Duodenal mucosa (tissue), 2 donors: ENCODE measurements around the gene SS18L1.
A peak's percentile ranks its signal among the peaks of the same experiment; 100 is the strongest.

Source experiments
- H3K27ac ChIP-seq: one replicate; pipeline ENCODE4 v1.7.0; 2013; ENCODE audit warnings: low read depth, low read length
- H3K27me3 ChIP-seq, 2 donors: one replicate each; pipeline ENCODE4 v1.7.0; 2013; ENCODE audit warnings: low read length in 2 of 2, control low read depth in 1 of 2; ENCODE audit not compliant: insufficient read depth in 2 of 2, control insufficient read depth in 1 of 2
- H3K36me3 ChIP-seq, 2 donors: one replicate each; pipeline ENCODE4 v1.7.0; 2013; ENCODE audit warnings: low read length in 2 of 2, control low read depth in 1 of 2; ENCODE audit not compliant: insufficient read depth in 2 of 2, control insufficient read depth in 1 of 2
- H3K4me1 ChIP-seq, 2 donors: one replicate each; pipeline ENCODE4 v1.7.0; 2013; ENCODE audit warnings: low read length in 2 of 2, control low read depth in 1 of 2; ENCODE audit not compliant: insufficient read depth in 2 of 2, control insufficient read depth in 1 of 2
- H3K4me3 ChIP-seq, 2 donors: one replicate each; pipeline ENCODE4 v1.7.0; 2013; ENCODE audit warnings: low read length in 2 of 2, low read depth in 1 of 2
- H3K9ac ChIP-seq, 2 donors: one replicate each; pipeline ENCODE4 v1.7.0; 2013; ENCODE audit warnings: low read length in 2 of 2, low read depth in 1 of 2
- H3K9me3 ChIP-seq, 2 donors: one replicate each; pipeline ENCODE4 v1.7.0; 2013; ENCODE audit warnings: low read length in 2 of 2, control low read depth in 1 of 2; ENCODE audit not compliant: control insufficient read depth in 1 of 2

Gene SS18L1

DNA sequence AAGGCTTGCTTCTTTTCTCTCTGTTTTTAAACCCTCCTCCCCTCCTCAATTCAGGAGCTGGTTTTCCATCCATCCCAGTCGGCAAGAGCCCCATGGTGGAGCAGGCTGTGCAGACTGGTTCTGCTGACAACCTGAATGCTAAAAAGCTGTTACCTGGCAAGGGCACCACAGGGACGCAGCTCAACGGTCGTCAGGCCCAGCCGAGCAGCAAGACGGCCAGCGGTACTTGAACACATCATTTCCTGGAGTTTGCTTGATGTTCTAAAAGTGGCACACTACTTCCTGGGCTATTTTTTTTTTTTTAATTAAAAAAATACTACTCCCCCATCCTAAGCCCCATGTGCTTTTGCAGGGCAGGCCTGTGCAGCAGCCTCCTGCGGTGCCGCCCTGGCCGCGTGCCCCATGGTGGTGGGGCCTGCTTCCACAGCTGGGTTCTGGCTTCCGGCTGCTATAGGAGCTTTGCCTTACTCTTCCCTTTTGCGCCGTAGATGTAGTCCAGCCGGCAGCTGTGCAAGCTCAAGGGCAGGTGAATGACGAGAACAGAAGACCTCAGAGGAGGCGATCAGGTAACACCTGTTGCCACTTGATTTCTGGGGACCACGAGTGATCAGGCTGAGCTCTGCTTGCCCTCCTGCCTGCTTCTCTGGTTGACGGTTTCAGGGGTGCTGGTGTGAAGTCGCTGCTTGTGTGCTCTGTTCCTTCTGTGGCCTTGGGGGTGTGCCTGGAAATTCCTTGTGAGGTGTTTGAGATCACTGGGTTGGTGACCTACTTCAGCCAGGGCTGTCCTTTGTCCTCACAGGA lies 13.6 kb upstream of the SS18L1 start:
- H3K36me3 ChIP-seq, result peaks cover 41 to 95% of the 10 kb centered on the region in 2 donors
- no peak overlapping the region for H3K4me3 ChIP-seq
- peaks cover 3 to 4% of the 10 kb centered on the region in 2 donors for H3K4me1 ChIP-seq
- H3K27ac ChIP-seq, result no peak overlapping the region
- H3K27me3 ChIP-seq, result no peaks in the 10 kb centered on the region
- no peak overlapping the region for H3K9ac ChIP-seq
- no peaks in the 10 kb centered on the region for H3K9me3 ChIP-seq

DNA sequence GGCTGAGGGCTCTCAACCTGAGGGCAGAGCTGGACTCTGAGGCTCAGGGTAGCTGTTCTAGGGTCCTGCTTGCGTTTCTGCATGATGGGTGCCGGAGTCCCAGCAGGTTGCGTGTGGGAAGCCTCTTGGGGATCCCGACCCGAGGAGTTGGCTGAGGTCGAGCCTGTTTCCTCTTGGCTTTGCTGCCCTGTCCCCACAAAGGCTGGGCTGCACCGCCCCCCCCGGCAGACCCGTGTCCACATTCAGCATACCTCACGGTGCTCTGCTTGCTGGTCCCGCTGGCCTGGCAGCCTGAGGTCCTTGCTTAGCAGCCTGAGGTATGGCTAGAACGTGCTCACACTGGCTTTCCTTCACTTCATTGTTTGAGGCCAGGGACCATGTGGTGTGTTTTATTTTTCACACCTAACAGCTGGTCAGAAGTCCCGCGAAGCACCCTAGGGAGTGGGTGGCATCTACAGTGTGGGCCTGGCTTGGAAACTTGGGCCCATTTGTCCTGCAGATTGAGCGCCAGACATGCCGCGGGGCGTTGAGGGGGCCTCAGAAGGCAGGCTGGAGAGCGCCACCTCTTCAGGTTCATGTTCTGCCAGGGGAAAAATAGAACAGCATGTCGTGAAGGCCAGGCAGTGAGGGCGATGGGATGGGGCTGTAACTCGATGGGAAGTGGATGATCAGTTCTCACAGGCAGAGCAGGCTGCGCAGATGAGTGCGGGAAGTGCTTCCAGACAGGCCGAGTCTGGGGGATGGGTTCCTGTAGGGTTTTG lies 11.8 kb upstream of the SS18L1 start:
- Histone ChIP-seq H3K4me1 (peaks cover 4% of the 10 kb centered on the region in 2 donors), H3K9me3 (no peaks in the 10 kb centered on the region), H3K9ac (no peak overlapping the region), H3K4me3 (no peak overlapping the region), H3K36me3 (peaks cover 52 to 93% of the 10 kb centered on the region in 2 donors), H3K27ac (no peak overlapping the region), H3K27me3 (no peaks in the 10 kb centered on the region)

DNA sequence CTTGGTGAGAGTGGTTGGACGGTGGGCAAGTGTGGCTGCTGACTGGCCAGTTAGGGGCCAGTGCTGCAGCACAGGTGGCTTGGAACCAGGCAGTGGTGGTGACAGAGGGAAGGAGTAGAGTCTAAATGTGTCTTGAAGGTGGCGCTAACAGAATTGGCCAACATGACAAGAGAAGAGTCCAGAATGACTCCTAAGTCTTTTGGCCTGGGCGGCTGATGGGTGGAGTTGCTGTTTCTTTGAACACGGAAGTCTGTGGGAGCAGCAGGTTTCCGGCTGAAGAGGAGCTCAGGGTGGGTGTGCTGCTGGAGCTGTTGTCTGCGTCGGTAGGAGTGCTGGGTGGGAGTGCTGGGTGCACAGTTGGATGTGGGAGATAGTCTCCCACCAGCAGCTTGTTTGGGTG lies 11.1 kb upstream of the SS18L1 start:
- Histone ChIP-seq H3K27ac (no peak overlapping the region), H3K4me3 (no peak overlapping the region), H3K36me3 (peaks cover 51 to 92% of the 10 kb centered on the region in 2 donors), H3K27me3 (no peaks in the 10 kb centered on the region), H3K9ac (peak overlapping the region in 1 of 2 donors; percentile 19), H3K4me1 (peaks cover 4% of the 10 kb centered on the region in 2 donors), H3K9me3 (no peaks in the 10 kb centered on the region)

DNA sequence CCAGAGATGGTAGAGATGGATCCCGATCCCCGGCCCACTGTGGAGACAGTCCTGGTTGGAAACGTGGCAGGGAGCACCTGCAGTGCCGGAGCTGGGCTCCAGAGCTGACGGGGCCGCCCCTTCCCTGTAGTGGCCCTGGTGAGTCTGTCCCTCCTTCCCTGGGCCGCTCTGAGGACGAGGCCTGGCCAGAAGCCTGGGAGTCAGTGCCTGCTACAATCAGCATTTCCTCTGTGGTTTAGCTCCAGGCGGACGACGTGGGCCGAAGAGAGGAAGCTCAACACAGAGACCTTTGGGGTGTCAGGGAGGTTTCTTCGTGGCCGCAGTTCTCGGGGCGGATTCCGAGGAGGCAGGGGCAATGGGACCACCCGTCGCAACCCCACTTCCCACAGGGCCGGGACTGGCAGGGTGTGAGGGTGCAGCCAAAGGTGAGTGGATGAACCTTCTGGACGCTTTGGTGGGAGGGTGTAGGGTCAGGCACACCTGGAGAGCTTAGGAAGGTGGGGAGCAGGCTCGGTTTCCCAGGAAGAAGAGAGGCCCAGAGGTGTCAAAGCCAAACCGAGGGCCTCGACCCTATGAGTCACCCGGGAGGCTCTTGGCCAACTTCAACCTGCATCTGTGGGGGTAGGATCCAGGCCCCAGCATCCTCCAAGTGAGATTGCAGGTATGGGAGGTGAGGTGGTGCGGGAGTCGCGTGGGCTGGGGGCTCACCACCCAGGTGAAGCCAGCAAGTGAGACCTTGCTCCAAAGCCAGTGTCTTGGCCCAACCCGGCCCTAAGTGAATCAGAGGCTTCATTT lies 10.3 kb upstream of the SS18L1 start:
- H3K36me3 ChIP-seq, result peaks cover 51 to 92% of the 10 kb centered on the region in 2 donors
- peaks cover 4 to 8% of the 10 kb centered on the region in 2 donors for H3K4me1 ChIP-seq
- H3K9me3 ChIP-seq, result no peaks in the 10 kb centered on the region
- H3K9ac ChIP-seq, result no peak overlapping the region
- H3K27ac ChIP-seq, result no peak overlapping the region
- no peaks in the 10 kb centered on the region for H3K27me3 ChIP-seq
- H3K4me3 ChIP-seq, result no peak overlapping the region

DNA sequence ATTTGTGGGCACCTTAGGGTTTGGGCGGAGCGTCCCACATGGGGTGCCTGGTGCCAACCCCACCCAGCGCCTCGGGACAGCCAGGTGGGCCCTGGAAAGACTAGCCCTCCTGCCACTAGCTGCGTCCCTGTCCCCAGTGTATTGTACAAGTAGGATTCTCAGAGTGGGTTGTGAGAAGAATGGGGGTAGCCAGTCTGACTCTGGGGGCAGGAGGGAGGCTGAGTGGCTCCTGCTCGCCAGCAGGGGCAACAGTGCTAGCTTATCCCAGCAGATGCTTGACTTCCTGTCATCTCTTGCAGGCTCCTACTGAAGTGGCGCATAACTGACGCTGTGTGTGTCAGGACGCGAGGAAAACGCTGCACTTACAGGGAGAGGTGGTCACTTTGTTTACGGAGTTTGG lies 9.7 kb upstream of the SS18L1 start:
- Histone ChIP-seq H3K36me3 (peaks cover 52 to 92% of the 10 kb centered on the region in 2 donors), H3K4me3 (no peak overlapping the region), H3K27me3 (no peaks in the 10 kb centered on the region), H3K4me1 (peaks cover 4 to 8% of the 10 kb centered on the region in 2 donors), H3K27ac (no peak overlapping the region), H3K9me3 (no peaks in the 10 kb centered on the region), H3K9ac (no peak overlapping the region)

DNA sequence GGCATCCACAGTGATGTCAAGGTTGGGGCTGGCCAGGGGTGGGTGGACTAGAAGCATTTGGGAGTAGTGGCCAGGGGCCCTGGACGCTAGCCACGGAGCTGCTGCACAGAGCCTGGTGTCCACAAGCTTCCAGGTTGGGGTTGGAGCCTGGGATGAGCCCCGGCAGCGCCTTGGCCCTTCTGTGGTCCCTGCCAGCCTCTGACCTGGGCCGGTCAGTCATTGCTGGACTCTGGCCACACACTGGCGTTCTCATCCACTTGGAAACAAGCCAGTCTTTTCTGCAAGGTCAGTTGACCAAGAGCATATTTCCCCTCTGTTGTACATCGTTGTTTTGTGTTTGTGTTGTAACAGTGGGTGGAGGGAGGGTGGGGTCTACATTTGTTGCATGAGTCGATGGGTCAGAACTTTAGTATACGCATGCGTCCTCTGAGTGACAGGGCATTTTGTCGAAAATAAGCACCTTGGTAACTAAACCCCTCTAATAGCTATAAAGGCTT lies 8.8 kb upstream of the SS18L1 start:
- H3K9ac ChIP-seq, result peak overlapping the region in 1 of 2 donors; percentile 7
- H3K27ac ChIP-seq, result no peak overlapping the region

DNA sequence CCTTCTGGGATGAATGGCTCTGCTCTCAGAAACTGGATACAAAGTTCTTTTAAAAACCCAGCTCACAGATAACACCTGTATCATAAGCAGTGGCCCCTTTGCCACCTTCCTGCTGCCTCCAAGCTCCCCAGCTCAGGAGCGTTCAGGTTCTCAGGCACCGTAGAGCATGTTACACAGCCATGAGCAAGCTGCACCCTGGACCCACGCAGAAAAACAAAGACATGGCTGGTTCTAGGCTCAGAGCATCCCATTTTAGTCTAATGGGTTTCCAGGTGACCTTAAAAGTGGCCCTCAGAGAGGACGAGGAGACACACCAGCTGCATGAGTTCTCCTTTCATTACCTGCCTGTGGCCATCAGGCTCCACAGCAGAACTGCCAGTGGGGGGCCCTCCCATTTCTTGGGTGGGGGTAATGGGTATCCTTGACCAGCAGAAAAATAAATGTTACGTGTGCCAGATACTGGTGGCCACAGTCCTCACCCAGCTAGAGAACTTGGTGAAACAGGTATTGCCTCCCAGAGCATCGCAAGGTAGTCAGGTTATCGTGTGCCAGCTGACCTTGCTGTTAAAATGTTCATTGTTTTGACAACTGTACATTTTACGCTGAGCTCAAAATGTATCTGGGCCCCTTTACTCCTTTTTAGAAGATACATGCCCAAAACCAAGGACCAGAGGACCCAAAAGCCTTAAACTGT lies 7.8 kb upstream of the SS18L1 start:
- H3K27ac ChIP-seq, result no peak overlapping the region
- no peak overlapping the region for H3K4me3 ChIP-seq
- H3K36me3 ChIP-seq, result peaks cover 62 to 93% of the 10 kb centered on the region in 2 donors
- peaks cover 6 to 13% of the 10 kb centered on the region in 2 donors for H3K4me1 ChIP-seq
- no peaks in the 10 kb centered on the region for H3K9me3 ChIP-seq
- no peak overlapping the region for H3K9ac ChIP-seq
- H3K27me3 ChIP-seq, result no peaks in the 10 kb centered on the region

More for the DNA sequence above, 8.8 kb upstream of the SS18L1 start:
- Histone ChIP-seq H3K4me3 (no peak overlapping the region), H3K27me3 (no peaks in the 10 kb centered on the region), H3K36me3 (peaks cover 57 to 93% of the 10 kb centered on the region in 2 donors), H3K4me1 (peaks cover 4 to 8% of the 10 kb centered on the region in 2 donors), H3K9me3 (no peaks in the 10 kb centered on the region)

DNA sequence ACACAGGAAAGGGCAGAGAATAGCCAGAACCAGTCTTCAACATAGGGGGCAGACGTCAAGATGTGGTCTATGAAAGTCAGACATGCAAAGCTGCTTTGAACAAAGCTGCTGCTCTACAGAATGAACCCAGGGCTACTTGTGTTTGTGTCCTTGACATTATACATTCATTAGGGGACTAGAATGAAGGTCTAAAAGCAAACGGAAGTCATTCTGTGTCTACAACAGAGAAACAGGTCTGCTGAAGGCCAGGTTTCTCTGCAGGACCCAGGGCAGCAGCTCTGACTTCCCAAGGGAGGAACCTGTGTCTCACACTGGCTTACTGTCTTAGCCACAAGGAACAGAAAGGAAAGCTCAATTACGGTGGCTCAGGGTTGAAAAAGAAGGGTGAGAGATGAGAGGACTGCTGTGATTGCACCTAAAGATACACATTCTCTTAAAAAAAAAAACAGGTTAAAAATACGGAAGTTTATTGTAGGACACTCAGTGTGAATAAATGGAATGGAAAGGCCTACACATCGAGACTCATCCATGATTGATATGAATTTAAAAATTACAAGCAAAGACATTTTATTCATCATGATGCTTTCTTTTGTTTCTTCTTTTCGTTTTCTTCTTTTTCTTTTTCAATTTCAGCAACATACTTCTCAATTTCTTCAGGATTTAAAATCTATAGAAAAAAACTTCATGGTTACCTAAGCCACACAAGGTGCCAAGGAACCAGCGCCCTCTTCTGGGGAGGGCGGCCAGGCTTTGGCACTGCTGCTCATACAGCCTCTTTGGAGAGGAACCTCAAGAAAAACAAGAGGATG lies 7.1 kb upstream of the SS18L1 start:
- Histone ChIP-seq H3K27ac (no peak overlapping the region), H3K4me1 (peaks cover 13 to 21% of the 10 kb centered on the region in 2 donors), H3K9me3 (no peaks in the 10 kb centered on the region), H3K4me3 (no peak overlapping the region), H3K36me3 (peaks cover 58 to 87% of the 10 kb centered on the region in 2 donors), H3K27me3 (no peaks in the 10 kb centered on the region), H3K9ac (no peak overlapping the region)

DNA sequence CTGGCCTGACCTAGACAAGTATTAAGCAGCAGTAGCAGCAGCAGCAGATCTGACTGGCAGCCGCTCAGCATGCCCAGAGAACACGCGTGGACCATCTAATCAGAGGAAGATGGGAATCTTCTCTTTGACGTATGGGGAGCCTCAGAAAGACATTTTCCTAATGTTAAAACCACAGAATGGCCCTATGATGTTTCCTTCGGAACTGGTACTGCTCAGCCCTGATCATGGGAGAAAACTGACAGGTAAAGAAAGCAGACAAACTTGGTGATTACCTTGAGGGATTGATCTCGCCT lies 6.5 kb upstream of the SS18L1 start:
- no peak overlapping the region for H3K4me3 ChIP-seq
- peaks cover 18 to 26% of the 10 kb centered on the region in 2 donors for H3K4me1 ChIP-seq
- H3K36me3 ChIP-seq, result peaks cover 52 to 81% of the 10 kb centered on the region in 2 donors

More for the DNA sequence above, 6.5 kb upstream of the SS18L1 start:
- no peak overlapping the region for H3K9ac ChIP-seq
- no peaks in the 10 kb centered on the region for H3K27me3 ChIP-seq
- H3K9me3 ChIP-seq, result no peaks in the 10 kb centered on the region
- H3K27ac ChIP-seq, result no peak overlapping the region
